GM12878 (cell line): ENCODE measurements around the gene UBTF. TPM values are rescaled to one million over a fixed set of nuclear protein-coding genes. Genes with fewer than 3 reads are reported as not detected.

Experiments
- ATF3 ChIP-seq: IDR thresholded peaks from 2 replicates; pipeline ENCODE4 v1.6.1; 2011; ENCODE audit warnings: low read depth, mild to moderate bottlenecking, low read length, moderate library complexity, borderline replicate concordance; ENCODE audit errors: extremely low read depth
- BHLHE40 ChIP-seq, 2 experiments: fragments of 450-650 bp in 1 of 2; IDR thresholded peaks; 2 replicates each; pipeline ENCODE4 v1.6.1; 2011 to 2017; ENCODE audit warnings: low read depth in 2 of 2, borderline replicate concordance in 1 of 2, improper control_type of control experiment in 1 of 2, low read length in 1 of 2, mild to moderate bottlenecking in 1 of 2
- CHD2 ChIP-seq: IDR thresholded peaks from 2 replicates; pipeline ENCODE4 v1.6.1; 2011; ENCODE audit warnings: low read depth, low read length, improper control_type of control experiment, borderline replicate concordance
- CREM ChIP-seq: IDR thresholded peaks from 2 replicates; pipeline ENCODE4 v1.6.1; 2014; ENCODE audit warnings: antibody characterized with exemption, low read depth
- GABPA ChIP-seq: IDR thresholded peaks from 2 replicates; pipeline ENCODE4 v1.6.1; 2014; ENCODE audit warnings: antibody characterized with exemption, low read depth, mild to moderate bottlenecking, inconsistent platforms
- HCFC1 ChIP-seq: fragments of 150-350 bp; IDR thresholded peaks from 2 replicates; pipeline ENCODE4 v1.6.1; 2014; ENCODE audit warnings: low read length
- HSF1 ChIP-seq: fragments of 150-350 bp; IDR thresholded peaks from 2 replicates; pipeline ENCODE4 v1.6.1; 2014; ENCODE audit warnings: mild to moderate bottlenecking, low read depth, low read length
- IRF5 ChIP-seq: fragments of 450-650 bp; IDR thresholded peaks from 2 replicates; pipeline ENCODE4 v1.6.1; 2017; ENCODE audit warnings: borderline replicate concordance
- MEF2A ChIP-seq: IDR thresholded peaks from 2 replicates; pipeline ENCODE4 v1.6.1; 2011; ENCODE audit warnings: low read depth, mild to moderate bottlenecking, low read length, moderate library complexity; ENCODE audit not compliant: insufficient read depth
- MXI1 ChIP-seq: fragments of 150-350 bp; IDR thresholded peaks from 2 replicates; pipeline ENCODE4 v1.6.1; 2011; ENCODE audit warnings: low read depth, mild to moderate bottlenecking, inconsistent platforms, low read length, improper control_type of control experiment
- MYC ChIP-seq: IDR thresholded peaks from 2 replicates; pipeline ENCODE4 v1.6.1; 2011; ENCODE audit warnings: mild to moderate bottlenecking, low read length, moderate library complexity, inconsistent platforms; ENCODE audit not compliant: insufficient read depth, insufficient replicate concordance, insufficient read length, severe bottlenecking
- NRF1 ChIP-seq: conservative IDR thresholded peaks from 2 replicates; pipeline ENCODE4 v1.6.1; 2011; ENCODE audit warnings: mild to moderate bottlenecking, low read depth, low read length, improper control_type of control experiment
- PML ChIP-seq: IDR thresholded peaks from 2 replicates; pipeline ENCODE4 v1.6.1; 2012; ENCODE audit warnings: low read length, inconsistent platforms
- POLR2A ChIP-seq: IDR thresholded peaks from 2 replicates; pipeline ENCODE4 v1.6.1; 2011; ENCODE audit warnings: low read depth, mild to moderate bottlenecking, low read length
- POU2F2 ChIP-seq: IDR thresholded peaks from 3 replicates; pipeline ENCODE4 v1.6.1; 2011; ENCODE audit warnings: low read depth, mild to moderate bottlenecking, low read length, borderline replicate concordance
- RFX5 ChIP-seq: IDR thresholded peaks from 2 replicates; pipeline ENCODE4 v1.6.1; 2011; ENCODE audit warnings: low read depth, low read length, improper control_type of control experiment
- SMAD5 ChIP-seq: IDR thresholded peaks from 2 replicates; pipeline ENCODE4 v1.6.1; 2016; ENCODE audit warnings: antibody characterized with exemption, low read depth
- SRF ChIP-seq, 2 experiments: IDR thresholded peaks; 2 replicates each; pipeline ENCODE4 v1.6.1; 2011; ENCODE audit warnings: low read depth in 2 of 2, low read length in 2 of 2, mild to moderate bottlenecking in 1 of 2, moderate library complexity in 1 of 2
- TBL1XR1 ChIP-seq: IDR thresholded peaks from 2 replicates; pipeline ENCODE4 v1.6.1; 2012; ENCODE audit warnings: low read depth, low read length, improper control_type of control experiment
- TCF12 ChIP-seq: IDR thresholded peaks from 2 replicates; pipeline ENCODE4 v1.6.1; 2011; ENCODE audit warnings: low read depth, mild to moderate bottlenecking, low read length
- TCF7 ChIP-seq: IDR thresholded peaks from 2 replicates; pipeline ENCODE4 v1.6.1; 2014; ENCODE audit warnings: antibody characterized with exemption, borderline replicate concordance
- ZBTB40 ChIP-seq: fragments of 450-650 bp; IDR thresholded peaks from 2 replicates; pipeline ENCODE4 v1.6.1; 2016; ENCODE audit warnings: mild to moderate bottlenecking, moderate library complexity, borderline replicate concordance
- polyA plus RNA-seq, 11 experiments: library from polyadenylated mRNA; depleted of rRNA in 4 of 11; unstranded in 6 of 11; stranded (reverse) in 5 of 11; fragments of >200 nt; fragmentation: Nextera tagmentation in 4 of 11; fragmentation: Illumina TruSeq in 1 of 11; extraction: Ambion mirVana in 4 of 11; extraction: Trizol in 1 of 11; gene quantifications; 1 replicate in 1 of 11; 2 replicates in 10 of 11; pipeline versions ENCODE4 v1.2.1 to v1.2.3, GENCODE V29; 2011 to 2016; ENCODE audit warnings: inconsistent platforms in 2 of 11, missing spikeins in 2 of 11, low read depth in 1 of 11
- total RNA-seq, 4 experiments: library from RNA; depleted of rRNA in 3 of 4; stranded (reverse); fragments of >200 nt in 3 of 4; fragmentation: Illumina TruSeq in 1 of 4; extraction: Trizol in 1 of 4; gene quantifications; 2 replicates each; pipeline versions ENCODE4 v1.2.1 to v1.2.3, GENCODE V29; 2013 to 2021

Gene UBTF
- total and polyA plus RNA-seq, 10 of the 15 experiments (the other 5 are each of a cell fraction or from before 2014, with no cell fraction given) = 2.2 to 124 (median 79.6) TPM

- TF ChIP-seq POU2F2 (no peak; the same call in 2 of the 3 replicates), RFX5 (0 out of 2 replicates have a peak, but pooled peaks have one; percentile 8), SRF (IDR thresholded peaks at IDR 0.05; ENCODE audit: low read depth in 2 of 2, low read length in 2 of 2) (peak in 1 of 2 experiments; percentile 71; a peak in 1 of 4 replicates), MYC (no peak), NRF1 (peak; percentile 29; the same call in 1 of the 2 replicates), HSF1 (0 out of 2 replicates have a peak, but pooled peaks have one; percentile 48), POLR2A (peak; percentile 33; the same call in 1 of the 2 replicates), HCFC1 (peak; percentile 56; the same call in 1 of the 2 replicates), IRF5 (no peak), MXI1 (0 out of 2 replicates have a peak, but pooled peaks have one; percentile 8), TCF12 (peak; percentile 19; the same call in 1 of the 2 replicates), TBL1XR1 (no peak; the same call in 1 of the 2 replicates), ATF3 (0 out of 2 replicates have a peak, but pooled peaks have one; percentile 20), PML (no peak), BHLHE40 (IDR thresholded peaks at IDR 0.05; ENCODE audit: borderline replicate concordance in 1 of 2, low read depth in 2 of 2, low read length in 1 of 2) (peak in 1 of 2 experiments; percentile 27; a peak in 1 of 4 replicates), GABPA (no peak; the same call in 1 of the 2 replicates), CREM (peak; percentile 90), SMAD5 (no peak; the same call in 1 of the 2 replicates), MEF2A (0 out of 2 replicates have a peak, but pooled peaks have one; percentile 17), CHD2 (peak; percentile 44; the same call in 1 of the 2 replicates), TCF7 (no peak), ZBTB40 (no peak)
These were observed 19.7 kb downstream of the UBTF start, which contains the start of gene ATXN7L3 (continued) for GRCh38 chr17:44199553-44200477.
